GM03348 (cell line): Measurements from ENCODE around the gene OSTN.
"Not testable (repeated sequence)": the region's sequence is repeated elsewhere in the genome, so short reads cannot be mapped to it uniquely, and the experiment has no call there.

Source experiments
- DNase-seq: peaks from one replicate; pipeline ENCODE4 v3.0.0; 2012; ENCODE audit warnings: low spot score

OSTN gene

DNA sequence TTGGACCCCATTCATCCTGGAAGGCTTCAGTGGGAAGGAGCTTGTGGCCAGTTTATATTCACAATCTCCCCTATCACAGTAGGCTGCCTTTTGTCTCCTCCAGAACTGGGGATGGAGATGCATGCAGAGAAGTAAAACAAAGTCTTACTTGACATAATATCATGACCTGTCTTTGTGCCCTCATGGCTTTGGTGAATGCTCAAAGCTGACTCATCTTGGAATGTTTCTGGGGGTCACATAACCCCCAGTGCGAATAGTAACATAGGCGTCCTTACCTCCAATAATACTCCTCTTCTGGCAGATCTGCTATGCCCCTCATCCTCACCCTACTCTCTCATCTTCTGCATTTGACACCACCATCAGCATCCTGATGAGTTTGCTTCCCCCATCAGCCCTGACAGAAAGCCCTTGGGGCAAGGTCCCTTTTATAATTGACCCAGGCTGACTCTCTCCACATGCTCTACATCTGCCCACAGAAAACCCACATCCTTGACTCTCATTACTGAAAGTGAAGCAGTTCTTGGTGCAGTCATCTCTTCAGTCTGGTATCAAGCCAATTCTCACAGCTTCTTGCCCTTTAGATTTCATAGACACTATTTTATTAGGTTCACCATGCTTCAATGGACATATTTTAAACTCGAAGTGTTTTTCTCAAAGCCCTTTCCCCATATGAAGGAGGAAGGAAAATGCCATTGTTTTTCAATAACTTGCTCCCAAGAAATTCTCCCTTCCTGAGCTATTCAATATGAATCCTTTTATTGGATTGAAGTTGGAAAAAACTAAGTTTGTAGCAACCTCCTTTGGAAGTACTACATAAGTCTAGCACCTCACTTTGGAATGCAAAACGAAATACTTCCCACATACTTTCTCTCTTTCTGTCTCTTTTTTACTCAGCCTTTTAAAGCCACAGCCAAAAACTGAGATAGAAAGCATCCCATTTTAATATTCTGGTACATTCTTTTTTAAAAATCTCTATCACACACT, 36.6 kb downstream of the OSTN start:
- peak; percentile 52 for DNase-seq

- no peak for DNase-seq
These were observed 37.6 kb downstream of the OSTN start for GRCh38 chr3:191236646-191237045.

DNA sequence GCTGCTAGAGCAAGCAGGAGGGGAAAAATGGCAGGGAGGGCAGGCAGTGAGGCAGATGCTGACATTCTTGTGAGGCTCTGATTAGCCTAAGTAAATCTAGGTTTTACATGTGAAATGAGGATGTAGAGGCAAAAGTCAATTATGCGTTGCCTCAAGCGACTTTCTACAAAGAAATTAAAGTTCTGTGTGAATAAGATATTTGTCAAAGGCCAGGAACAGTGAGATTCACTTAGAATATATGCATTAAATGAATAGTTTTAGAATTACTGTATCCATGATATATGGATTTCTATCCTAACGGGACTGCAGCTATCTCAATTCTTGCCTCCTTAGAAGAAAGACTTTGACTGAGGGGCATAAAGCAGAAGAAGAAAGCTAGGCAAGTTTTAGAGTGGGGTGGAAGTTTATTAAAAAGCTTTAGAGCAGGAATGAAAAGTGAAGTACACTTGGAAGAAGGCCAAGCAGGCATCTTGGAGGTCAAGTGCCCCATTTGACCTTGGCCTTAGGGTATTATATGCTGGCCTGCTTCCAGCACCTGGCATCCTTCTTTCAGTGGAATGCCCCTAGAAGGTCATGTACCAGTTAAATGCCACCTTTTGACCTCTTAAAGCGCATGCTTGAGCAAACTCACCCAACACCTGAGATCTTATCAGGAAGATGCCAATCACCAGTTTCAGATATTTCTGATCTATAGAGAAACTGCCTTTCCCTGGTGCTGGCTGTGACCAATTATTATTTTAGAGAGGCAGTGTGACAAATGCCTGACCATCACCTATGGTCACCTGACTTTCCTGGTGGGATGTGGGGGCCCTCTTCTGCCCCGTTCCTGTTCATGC, 38.2 kb downstream of the OSTN start:
- no peak for DNase-seq

- DNase-seq = peak; percentile 25
These were observed 39.3 kb downstream of the OSTN start for GRCh38 chr3:191238321-191238817.

DNA sequence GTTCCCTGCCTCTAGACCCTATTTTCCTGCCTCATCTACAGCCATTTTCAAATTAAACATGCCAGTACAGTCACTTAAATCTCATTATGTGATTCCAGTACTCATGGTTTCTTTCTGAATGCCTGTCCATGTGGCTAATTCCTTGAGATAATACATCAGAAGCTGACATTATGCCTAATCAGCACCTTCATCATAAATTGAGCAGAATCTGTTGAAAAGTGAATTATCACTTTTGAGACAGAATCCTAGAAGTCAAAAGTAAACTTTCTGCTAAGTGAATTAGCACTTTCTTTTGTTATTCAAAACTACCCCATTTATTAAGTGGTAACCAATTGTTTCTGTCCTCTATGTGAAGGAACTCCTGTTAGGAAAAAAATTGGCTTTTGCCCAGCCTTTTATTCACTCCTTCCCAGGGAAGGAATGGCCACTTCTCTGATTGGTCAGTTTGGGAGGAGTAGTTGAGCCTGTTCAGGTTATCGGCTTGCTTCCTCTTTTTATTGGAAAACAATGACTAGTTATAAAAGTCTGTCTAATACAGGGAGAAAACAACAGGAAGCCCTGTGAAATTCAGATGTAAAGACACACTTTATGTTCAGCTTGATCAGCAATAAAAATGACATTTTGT, 40.5 kb downstream of the OSTN start:
- DNase-seq = no peak

DNA sequence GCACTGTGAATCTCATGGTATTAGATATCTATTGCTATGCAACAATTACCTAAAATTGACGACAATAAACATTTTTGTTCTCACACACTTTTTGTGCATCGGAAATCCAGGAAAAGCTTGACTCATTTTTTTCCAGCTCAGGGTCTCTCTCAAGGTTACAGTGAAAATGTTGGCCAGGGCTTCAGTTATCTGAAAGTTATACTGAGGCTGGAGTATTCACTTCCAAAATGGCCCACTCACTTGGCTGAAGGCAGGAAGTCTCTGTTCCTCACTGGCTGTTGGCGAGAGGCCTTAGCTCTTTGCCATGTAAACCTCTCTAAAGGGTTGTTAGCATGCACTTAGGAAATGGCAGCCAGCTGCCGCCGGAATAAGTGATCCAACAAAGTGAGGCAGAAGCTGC, 41.4 kb downstream of the OSTN start:
- DNase-seq = no peak

- DNase-seq = peak; percentile 40
These were observed 45.3 kb downstream of the OSTN start for GRCh38 chr3:191244242-191244867.

DNA sequence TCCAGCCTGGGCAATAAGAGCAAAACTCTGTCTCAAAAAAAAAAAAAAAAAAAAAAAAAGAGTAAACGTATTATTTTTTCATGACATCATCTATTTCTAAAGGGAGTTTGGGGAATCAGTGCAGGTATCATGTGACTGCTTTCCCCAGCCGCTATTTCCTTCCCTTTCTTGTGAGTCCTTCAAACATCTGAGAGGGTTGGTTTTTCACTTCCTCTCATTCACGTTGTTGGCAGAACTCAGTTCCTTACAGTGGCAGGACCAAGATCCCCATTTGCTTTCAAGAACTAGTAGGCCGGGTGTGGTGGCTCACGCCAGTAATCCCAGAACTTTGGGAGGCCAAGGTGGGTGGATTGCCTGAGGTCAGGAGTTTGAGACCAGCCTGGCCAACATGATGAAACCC, 47.0 kb downstream of the OSTN start:
- not testable (repeated sequence) for DNase-seq

GRCh38 chr3:191246630-191247029, 47.6 kb downstream of the OSTN start:
- DNase-seq = peak; percentile 47

- no peak for DNase-seq
These were observed 54.2 kb downstream of the OSTN start for GRCh38 chr3:191253089-191253799.

DNA sequence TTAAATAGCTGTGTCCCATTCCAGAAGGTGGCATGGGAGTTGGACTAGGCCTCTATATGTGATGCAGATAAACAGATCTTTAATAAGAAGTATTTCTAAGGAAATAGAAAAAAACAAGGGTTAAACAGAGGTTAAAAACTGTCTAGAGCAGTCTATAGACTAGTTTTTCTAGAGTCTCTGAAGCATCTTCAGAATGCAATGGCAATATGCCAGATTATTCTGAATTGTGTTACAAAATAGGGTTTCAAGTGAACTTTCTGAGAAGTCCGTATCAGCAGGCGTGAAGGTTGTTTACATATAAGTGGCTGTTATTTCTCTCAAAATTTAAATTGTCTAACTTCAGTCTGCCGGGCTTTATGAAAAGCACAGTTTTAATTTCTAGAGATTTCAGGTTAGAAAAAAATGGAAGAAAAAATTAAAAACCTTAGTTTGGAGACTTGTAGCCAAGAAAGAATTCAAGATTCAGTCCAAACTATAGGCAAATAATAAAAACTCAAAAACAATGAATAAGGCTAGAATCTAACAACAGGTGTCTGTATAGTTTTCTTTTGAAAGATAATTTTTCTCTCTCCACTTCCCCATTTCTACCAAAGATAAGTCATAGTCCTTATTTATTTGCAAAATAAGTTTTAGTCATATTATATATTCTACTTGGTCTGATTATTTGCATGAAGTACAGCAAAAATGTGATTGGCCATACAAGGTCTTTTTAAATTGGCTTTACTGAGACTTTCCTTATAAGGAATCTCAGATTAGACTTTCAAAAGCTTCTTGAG, 55.2 kb downstream of the OSTN start:
- DNase-seq = no peak

GRCh38 chr3:191255156-191255555, 56.1 kb downstream of the OSTN start:
- DNase-seq = no peak

DNA sequence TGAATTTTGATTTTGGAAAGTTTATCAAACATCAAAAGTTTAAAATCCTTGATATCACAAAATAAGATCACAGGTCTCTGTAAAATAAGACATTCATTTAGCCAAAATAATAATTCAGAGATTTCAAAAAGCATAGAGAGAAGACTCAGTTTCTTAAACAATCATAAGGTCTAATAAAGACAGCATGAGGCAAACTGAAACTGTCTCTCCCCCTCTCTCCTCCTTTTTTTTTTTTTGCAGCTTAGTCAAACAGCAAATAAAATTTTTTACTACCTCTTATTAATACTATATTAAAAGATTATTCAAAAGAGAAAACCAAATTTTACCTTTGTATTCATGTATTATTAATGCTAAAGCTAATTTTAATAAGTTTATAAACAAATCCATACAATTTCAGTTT, 57.4 kb downstream of the OSTN start:
- DNase-seq = no peak

DNA sequence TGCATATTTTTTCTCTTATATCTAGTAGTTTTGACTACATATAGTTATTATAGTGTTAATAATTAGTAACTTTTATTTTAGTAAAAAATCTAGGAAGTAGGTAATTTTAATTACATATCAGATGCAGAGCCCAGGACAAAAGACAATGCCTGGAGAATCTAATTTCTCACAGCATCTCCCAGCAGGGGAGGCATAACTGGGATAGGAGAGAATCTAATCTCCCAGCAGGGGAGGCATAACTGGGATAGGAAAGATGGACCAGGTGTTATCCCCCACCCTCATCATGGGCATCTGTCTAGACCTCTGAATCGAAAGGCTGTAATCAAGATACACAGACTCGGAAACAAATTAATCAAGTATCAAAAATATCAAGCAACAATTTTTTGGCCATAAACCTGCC, 58.2 kb downstream of the OSTN start:
- DNase-seq = no peak

DNA sequence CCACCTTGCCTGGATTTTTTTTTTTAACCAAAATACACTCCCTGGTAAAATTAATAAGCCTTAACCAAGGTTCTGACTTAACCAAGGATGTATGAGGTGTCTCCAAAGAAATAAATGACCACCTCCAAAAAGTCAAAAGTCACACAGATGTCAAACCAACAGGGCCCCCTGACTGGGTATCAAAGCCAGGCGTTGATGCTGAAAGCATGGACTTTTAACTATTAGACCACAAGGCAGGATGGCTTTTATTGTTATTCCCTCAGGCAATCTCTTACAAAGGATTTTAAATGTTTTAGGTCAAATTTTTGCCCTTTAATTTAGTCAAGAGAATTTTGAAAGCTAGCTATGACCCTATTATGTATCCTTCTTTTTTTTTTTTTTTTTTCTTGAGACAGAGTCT, 60.4 kb downstream of the OSTN start:
- DNase-seq = no peak

DNA sequence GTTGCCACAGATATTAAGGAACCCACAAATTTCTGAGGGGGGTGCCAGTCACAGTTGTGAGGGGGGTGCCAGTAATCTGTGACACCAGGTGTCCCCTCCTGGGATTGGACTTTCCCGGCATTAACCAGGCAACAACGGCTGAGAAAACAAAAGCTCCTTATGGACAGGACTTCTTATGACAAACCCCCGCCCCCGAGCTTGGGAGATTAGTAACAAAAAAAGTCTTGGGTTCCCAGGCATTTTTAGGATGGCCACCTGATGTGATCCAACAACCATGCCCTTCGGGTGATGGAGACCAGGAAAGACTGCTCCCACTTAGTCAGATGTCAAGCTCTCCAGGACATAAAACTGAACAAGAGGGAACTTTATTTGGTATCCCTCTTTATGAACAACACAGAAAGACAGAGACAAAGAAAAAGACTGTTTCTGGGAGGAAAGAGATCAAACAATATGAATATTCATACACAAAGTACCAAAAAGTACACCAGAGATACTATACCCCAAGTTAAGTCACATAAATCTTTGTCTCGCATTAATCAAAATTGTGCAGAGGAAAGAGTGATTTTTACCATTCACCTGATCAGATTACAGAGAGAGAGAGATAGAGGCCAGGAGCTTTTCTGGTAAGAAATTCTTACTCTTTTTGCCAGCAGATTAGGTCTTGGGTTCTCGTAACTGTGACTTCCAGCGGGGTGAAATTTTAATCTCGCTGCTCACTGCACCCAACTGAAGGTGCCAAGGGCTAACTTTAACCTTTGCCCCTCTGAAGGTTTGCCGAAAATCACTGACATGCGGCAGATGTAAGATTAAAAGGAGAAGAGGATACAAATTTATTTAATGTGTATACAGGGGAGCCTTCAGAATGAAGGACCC, 61.6 kb downstream of the OSTN start:
- no peak for DNase-seq

GRCh38 chr3:191261304-191261638, 62.2 kb downstream of the OSTN start:
- DNase-seq = no peak

DNA sequence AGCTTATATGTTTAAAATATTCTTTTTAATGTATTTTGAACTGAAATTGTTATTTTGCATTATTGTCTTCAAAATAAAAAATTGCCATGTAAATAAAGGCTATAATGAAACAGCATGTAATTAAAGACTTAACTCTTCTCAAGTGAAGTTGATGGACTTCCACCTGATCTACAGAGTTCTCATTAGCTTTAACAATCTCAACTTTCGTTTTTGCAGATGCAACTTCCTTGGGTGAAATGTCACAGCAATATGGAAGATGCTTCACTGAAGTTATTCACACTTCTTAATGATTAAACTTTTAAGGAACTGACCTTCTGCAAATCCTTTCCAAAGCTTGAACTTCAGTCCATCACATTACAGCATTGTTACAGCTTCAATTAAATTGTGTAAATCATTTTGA, 63.6 kb downstream of the OSTN start:
- no peak for DNase-seq

GRCh38 chr3:191263365-191263764, 64.3 kb downstream of the OSTN start:
- peak; percentile 8 for DNase-seq

DNA sequence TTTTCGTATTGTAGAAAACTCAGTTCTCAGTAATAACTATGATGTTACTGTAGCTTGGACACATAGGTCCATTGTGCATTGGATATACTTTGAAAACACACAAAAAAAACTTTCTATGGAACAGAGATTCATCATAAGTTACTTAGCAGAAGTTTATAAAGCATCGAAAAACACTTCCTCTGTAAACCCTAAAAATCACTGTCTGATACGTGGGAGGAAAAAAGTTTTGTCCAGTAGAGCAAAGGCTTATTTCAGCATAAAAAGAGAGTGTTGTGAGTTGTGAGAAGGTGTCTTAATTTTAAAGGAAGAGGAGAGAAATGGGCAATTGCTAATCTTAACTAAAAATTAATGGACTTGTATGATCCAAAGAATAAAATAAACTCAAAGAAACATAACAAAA, 64.8 kb downstream of the OSTN start:
- DNase-seq = no peak
